Tibial artery (tissue), 4 donors: ENCODE data around the gene CSN3.

Source experiments
- DNase-seq, 2 donors: peaks; one replicate each; pipeline ENCODE4 v3.0.0-alpha.2; 2019
- H3K27ac ChIP-seq, 2 donors: fragments of 200-600 bp; sonication (generic) in 1 of 2; 1 replicate in 1 of 2; 2 replicates in 1 of 2; pipeline ENCODE4 v1.5.1; 2018 to 2019; ENCODE audit warnings: mild to moderate bottlenecking in 1 of 2
- H3K27me3 ChIP-seq, 2 donors: fragments of 200-600 bp; sonication (generic) in 1 of 2; one replicate each; pipeline versions ENCODE4 v1.5.1 to v1.6.0; 2016 to 2019
- H3K36me3 ChIP-seq, 3 donors: fragments of 200-600 bp; sonication (generic) in 2 of 3; one replicate each; pipeline ENCODE4 v1.5.1; 2016 to 2019; ENCODE audit warnings: mild to moderate bottlenecking in 2 of 3
- H3K4me1 ChIP-seq, 4 donors: fragments of 200-600 bp; sonication (generic) in 2 of 4; 1 replicate in 3 of 4; 2 replicates in 1 of 4; pipeline ENCODE4 v1.5.1; 2016 to 2019
- H3K4me3 ChIP-seq, 2 donors: fragments of 200-600 bp; sonication (generic) in 1 of 2; 1 replicate in 1 of 2; 2 replicates in 1 of 2; pipeline ENCODE4 v1.5.1; 2018 to 2019; ENCODE audit warnings: mild to moderate bottlenecking in 2 of 2
- H3K9me3 ChIP-seq, 3 donors: fragments of 200-600 bp; sonication (generic) in 1 of 3; one replicate each; pipeline ENCODE4 v1.5.1; 2016 to 2019
- CTCF ChIP-seq, 2 experiments: fragments of 200-600 bp in 1 of 2; fragments of 450-650 bp in 1 of 2; IDR thresholded peaks; one replicate each; pipeline ENCODE4 v1.5.1; 2017 to 2019; ENCODE audit warnings: antibody characterized with exemption in 2 of 2, mild to moderate bottlenecking in 1 of 2, moderate library complexity in 1 of 2
- intact Hi-C: fragments of 100-400 bp; cut with DNase I; formaldehyde crosslinking; loops from one replicate; pipeline ENCODE4 v1.15.0; 2023; ENCODE audit warnings: low total_unique reads

Gene CSN3

GRCh38 chr4:70251250-70251944, 9.0 kb downstream of the CSN3 start:
- no peak overlapping the region for H3K4me3 ChIP-seq
- H3K27me3 ChIP-seq: no peaks in the 10 kb centered on the region
- TF ChIP-seq CTCF (IDR thresholded peaks at IDR 0.05): no peak
- intact Hi-C loops: no loop called here
- H3K36me3 ChIP-seq: no peaks in the 10 kb centered on the region
- no peaks in the 10 kb centered on the region for H3K9me3 ChIP-seq
- H3K4me1 ChIP-seq: no peaks in the 10 kb centered on the region
- no peak for DNase-seq
- H3K27ac ChIP-seq: no peak overlapping the region

GRCh38 chr4:70251945-70252277, 9.5 kb downstream of the CSN3 start:
- H3K4me1 ChIP-seq: no peaks in the 10 kb centered on the region
- H3K4me3 ChIP-seq: no peak overlapping the region
- no peak for DNase-seq
- intact Hi-C loops: no loop called here
- H3K27me3 ChIP-seq: no peaks in the 10 kb centered on the region
- H3K36me3 ChIP-seq: no peaks in the 10 kb centered on the region
- no peaks in the 10 kb centered on the region for H3K9me3 ChIP-seq
- no peak overlapping the region for H3K27ac ChIP-seq
- no peak for TF ChIP-seq CTCF (IDR thresholded peaks at IDR 0.05)

GRCh38 chr4:70269674-70270073, 27.3 kb downstream of the CSN3 start:
- Histone ChIP-seq H3K4me3 (no peak overlapping the region), H3K9me3 (no peaks in the 10 kb centered on the region), H3K27ac (no peak overlapping the region), H3K4me1 (no peaks in the 10 kb centered on the region), H3K27me3 (no peaks in the 10 kb centered on the region), H3K36me3 (no peaks in the 10 kb centered on the region)
- no peak for DNase-seq
- intact Hi-C loops: no loop called here
- no peak for TF ChIP-seq CTCF (IDR thresholded peaks at IDR 0.05)

GRCh38 chr4:70277121-70277520, 34.7 kb downstream of the CSN3 start:
- Histone ChIP-seq H3K9me3 (no peaks in the 10 kb centered on the region), H3K27me3 (no peaks in the 10 kb centered on the region), H3K27ac (no peak overlapping the region), H3K4me3 (no peak overlapping the region), H3K4me1 (no peaks in the 10 kb centered on the region), H3K36me3 (no peaks in the 10 kb centered on the region)
- no peak for DNase-seq
- intact Hi-C loops: no loop called here
- TF ChIP-seq CTCF (IDR thresholded peaks at IDR 0.05): no peak

- H3K36me3 ChIP-seq: no peaks in the 10 kb centered on the region
- H3K9me3 ChIP-seq: no peaks in the 10 kb centered on the region
- H3K4me3 ChIP-seq: no peak overlapping the region
- H3K4me1 ChIP-seq: no peaks in the 10 kb centered on the region
- intact Hi-C loops: no loop called here
- no peaks in the 10 kb centered on the region for H3K27me3 ChIP-seq
- H3K27ac ChIP-seq: no peak overlapping the region
- DNase-seq: no peak
- no peak for TF ChIP-seq CTCF (IDR thresholded peaks at IDR 0.05)
Measured at GRCh38 chr4:70280567-70280966, 38.2 kb downstream of the CSN3 start.

GRCh38 chr4:70288651-70289050, 46.3 kb downstream of the CSN3 start:
- Histone ChIP-seq H3K27me3 (no peaks in the 10 kb centered on the region), H3K27ac (no peak overlapping the region), H3K9me3 (no peaks in the 10 kb centered on the region), H3K4me1 (no peaks in the 10 kb centered on the region), H3K36me3 (no peaks in the 10 kb centered on the region), H3K4me3 (no peak overlapping the region)
- TF ChIP-seq CTCF (IDR thresholded peaks at IDR 0.05): no peak
- no peak for DNase-seq
- intact Hi-C loops: no loop called here
